G401.6 (cell line): ENCODE measurements around the gene TANGO6.

ENCODE experiments used
- FAIRE-seq: peaks from 2 replicates; lab custom pipeline; 2012; peaks lifted over from hg19 to GRCh38; lab: Jason Lieb, UNC

Gene TANGO6

DNA sequence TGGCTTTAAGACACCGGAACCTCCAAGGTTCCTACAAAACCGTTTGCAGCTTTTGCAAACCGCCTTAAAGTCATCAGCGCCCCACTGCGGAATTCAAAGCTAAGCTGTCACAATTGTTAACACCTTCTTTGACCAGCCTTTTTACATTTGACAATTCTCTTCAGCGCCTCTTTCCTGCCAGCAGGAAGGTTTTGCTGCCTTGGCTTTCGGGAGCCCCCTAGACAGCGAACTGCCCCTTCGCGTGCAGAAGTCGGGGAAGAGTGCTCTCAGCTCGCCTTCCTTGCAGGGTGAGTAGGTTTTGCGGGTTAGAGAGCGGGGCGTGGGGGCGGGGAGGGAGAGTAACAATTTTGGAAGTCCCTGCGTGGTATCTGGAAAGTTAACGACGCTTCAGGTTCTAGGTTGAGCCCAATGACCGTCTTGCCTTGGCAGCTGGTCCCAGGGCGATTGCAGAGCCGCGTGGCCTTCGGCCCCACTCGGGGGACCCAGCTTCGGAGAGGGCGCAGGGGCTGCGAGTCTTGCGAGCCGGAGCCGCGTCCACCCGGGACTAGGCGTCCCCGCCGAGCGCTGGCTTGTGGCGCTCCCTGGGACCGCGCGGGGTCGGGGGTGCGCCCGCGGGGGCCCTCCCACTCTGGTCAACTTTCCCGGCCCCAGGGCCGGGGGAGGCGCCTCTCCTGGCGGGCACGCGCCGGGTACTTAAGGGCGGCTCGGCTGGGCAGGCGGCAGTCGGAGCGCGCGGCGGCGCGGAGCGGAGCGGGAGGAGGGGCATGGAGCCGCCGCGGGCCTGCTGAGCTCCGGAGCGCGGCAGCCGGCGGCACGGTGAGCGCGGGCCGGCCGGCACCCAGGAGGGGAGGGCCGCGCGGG lies 262.4 kb downstream of the TANGO6 start, which contains the start of gene HAS3:
Gene HAS3 (plus strand): TSS at position 153 of the 861 bp plus-strand sequence. CDS start 3,743 bp downstream, outside the sequence.
- peak; percentile 93 for FAIRE-seq

DNA sequence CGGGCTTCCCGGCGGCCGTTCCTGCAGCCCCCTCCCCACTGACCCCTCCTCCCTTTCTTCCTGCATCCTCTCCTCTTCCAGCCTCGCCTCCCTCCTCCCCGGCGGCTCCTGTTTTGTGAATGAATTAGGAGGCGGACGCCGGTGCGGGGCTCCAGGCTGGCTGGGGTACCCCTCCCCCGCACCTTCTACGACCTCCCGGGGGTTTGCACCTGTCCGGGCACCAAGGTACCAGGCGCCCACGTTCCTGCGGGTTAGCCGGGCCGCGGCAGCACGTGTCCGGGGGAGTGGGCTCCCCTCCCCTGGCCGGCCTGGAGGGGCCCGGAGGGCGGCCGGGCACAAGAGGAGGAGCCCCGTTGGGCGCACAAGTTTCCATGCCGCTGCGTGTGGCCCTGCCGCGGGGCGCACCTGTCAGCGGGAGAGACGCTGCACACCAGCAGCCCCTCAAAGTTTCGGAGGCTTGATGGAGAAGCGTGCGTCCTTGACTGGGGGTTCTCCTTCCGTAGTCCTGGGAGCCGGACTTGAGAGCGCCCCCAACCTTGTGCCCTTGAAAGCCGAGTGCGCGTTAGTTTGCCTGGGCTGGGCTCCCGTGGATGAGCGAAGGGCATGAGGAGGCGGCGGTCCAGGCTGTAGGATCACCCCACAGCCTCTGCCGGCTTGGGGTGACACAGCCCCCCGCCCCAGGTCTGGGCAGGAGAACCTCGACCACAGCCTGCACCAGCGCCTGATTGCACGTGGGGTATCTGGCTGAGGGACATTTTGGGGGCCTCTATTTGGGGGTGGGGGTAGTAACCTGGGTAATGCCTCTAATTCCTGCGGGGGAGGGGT lies 263.4 kb downstream of the TANGO6 start:
- no peak for FAIRE-seq

DNA sequence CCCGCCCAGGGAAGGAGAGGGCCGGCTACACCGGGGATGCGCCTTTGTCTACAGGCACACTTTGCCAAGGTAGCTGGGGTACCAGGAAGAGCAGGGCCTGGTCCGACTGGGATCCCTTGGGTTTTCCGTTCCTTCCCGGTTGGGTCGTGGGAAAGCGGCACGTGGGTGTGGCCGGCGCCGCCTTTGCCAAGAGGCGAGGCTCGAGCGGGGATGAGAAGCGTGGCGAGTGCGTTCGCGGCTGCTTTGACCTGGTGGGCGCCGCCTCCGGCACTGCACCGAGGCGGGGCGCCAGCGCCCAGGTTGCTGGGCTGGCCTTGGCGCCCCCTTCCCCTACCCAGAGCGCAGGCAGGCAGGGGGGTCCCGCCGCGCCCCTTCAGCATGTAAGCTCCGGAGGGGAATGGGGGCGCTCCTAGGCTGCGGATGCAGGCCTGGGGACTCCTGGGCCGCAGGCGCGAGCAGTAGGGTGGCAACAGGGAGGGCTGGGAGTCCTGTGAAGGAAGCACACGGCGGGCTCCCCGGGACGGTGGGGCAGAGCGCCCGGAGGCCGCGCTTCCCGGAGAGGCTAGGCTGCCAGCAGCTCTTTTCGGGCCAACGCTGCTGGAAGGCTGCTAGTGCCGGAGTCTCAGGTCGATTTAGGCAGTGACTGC lies 264.1 kb downstream of the TANGO6 start:
- FAIRE-seq: no peak

DNA sequence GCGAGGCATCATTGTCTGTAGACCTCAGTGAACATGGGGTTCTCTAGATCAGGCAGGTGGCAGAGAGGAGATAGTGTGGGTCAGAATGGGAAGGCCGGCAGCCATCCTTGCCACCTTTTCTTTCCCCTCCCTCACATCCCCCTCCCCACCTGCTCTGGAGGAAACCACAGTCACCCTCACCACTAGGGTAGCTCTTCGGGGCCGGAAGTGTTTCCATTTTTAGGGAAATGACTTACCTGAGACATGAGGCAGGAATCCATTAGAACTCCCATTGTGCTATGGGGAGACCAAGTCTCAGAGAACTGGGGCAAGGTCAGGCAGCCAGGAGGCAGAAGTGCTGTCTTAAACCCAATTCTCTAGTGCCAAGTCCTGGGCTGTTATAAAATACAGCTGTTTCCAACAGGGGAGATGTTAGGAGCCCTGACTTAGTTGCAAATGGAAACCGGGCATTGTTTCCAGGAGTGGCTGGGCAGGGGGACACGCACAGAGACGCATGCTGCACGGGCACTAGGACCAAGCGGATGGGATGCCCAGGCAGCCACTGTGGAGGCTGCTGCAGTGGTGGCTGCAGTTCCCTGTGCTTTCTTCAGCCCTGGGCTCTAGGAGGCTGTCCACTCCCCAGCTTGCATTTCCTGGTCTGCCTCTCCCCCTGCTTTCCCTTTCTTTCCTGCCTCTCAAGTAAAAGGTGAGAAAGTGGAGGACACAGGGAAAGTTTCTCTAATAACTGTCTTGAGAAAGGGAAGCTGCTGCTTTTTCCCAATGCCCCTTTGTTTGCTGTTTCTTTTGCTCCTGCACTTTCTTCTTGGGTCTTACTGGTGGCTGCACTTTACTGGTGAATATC lies 265.0 kb downstream of the TANGO6 start:
- FAIRE-seq: no peak

DNA sequence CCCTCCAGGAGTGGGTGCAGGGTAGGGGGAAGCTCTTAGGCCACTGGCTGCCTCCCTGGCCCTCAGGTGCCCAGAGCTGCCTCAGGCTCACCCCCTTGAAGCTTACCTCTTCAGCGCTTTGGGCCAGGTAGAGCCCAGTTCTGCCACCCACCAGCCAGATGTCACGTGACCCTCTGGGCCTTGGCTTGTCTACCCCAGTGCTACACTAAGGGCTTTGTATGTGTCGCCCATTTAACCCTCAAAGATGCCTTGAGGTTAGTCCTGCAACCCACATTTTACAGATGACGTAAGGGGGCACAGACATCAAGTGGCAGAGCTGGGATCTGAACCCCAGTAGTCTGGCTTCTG lies 265.5 kb downstream of the TANGO6 start:
- FAIRE-seq: no peak

DNA sequence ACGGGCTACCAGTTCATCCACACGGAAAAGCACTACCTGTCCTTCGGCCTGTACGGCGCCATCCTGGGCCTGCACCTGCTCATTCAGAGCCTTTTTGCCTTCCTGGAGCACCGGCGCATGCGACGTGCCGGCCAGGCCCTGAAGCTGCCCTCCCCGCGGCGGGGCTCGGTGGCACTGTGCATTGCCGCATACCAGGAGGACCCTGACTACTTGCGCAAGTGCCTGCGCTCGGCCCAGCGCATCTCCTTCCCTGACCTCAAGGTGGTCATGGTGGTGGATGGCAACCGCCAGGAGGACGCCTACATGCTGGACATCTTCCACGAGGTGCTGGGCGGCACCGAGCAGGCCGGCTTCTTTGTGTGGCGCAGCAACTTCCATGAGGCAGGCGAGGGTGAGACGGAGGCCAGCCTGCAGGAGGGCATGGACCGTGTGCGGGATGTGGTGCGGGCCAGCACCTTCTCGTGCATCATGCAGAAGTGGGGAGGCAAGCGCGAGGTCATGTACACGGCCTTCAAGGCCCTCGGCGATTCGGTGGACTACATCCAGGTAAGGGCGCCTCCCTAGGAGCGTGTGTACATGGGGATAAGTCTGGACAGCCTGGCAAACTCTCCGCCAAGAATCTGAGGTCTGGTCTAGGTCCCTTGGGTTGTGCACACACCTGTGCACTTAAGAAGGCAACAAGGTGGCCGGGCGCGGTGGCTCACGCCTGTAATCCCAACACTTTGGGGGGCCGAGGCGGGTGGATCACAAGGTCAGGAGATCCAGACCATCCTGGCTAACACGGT lies 266.3 kb downstream of the TANGO6 start:
- FAIRE-seq: no peak

DNA sequence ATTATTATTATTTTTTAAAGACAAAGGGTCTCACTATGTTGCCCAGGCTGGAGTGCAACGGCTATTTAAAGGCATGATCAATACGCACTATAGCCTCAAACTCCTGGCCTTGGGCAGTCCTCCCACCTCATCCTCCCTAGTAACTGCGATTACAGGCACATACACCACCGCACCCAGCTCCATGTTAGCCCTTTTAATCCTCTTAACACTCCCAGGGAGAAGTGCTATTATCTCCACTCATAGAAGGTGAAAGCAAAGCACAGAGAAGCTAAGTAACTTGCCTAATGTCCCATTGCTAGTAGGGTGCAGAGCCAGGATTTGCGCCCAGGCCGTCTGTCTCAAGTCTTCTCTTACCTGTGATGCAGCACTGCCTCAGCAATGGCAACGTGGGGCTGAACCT lies 267.1 kb downstream of the TANGO6 start:
- no peak for FAIRE-seq

DNA sequence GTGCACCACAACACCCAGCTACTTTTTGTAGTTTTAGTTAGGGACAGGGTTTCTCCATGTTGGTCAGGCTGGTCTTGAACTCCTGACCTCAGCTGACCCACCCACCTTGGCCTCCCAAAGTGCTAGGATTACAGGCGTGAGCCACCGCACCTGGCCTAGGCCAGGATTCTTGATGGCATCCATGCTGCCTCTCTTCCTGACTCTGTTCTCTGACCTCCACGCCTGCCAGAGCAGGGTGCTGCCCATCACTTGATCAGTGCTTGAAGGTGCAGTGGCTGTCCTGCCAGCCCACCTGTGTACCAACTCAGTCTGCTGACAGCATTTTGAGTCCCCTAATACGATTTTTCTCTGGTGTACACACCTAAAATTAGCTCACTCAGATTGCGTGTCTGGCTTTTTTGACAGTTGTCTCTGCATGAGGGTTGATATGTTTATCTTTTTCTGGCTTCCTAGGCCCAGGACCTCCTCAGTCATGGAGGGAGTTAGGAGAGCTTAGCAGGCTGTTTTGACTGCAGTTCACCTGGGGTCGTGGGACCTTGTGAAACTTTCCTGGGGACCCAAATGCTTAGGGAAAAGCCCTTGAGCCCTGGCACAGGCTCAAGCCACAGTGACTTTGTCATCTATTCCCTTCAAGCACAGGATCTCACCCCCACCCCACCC lies 268.0 kb downstream of the TANGO6 start:
- FAIRE-seq: no peak

DNA sequence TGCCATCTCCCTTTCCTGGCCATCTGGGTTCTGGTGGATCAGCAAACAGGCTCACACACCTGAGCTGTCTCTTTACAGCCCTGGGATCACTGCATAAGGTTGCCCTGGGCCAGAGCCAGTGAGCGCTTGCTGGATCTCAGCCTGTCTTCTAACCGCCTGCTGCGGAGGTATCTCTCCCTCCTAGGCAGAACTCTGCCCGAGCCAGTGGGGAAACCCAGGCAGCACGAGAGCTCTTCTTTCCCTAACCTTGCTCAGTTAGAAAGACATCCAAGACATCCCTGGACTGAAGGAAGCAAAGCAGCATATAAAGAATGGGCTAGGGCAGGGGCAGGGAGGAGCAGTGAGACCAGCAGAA lies 268.5 kb downstream of the TANGO6 start:
- no peak for FAIRE-seq

DNA sequence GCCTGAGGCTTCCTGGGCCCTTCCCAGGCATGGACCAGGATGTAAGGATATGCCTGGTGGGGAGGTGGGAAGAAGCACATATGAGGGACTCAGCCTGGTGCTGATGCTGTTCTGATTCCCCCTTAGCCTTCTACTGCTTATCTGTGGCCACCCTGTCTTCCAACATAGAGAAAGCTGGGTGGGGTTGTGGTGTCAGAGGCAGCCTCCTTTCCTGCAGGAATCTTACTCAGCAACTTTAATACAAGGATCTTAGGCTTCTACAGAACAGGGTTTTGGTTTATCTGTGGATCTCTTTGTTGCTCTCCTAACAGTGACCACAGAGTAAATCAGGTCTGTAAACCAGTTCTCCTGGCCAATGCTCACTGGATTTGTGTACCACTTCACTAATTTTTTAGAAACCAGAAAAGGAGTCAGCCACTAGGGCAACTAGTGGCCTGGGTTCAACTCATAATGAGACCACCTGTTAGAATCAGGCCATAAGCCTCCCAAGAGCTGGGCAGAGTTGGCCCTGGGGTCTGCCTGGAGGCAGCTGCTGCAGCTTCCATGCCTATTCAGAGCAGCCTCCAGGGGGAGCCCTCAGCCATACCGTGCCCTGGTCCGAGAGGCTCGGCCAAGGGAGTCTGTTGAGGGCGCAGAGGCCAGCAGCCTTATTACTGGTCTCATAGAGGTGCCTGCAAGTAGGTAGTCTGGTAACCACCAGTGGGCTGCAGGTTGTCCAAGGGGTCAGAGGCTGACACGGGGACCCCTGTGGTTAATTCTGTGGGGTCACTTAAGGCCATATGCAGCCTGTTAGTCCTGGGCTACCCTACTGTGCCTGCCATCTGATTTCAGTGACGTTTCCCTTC lies 269.2 kb downstream of the TANGO6 start:
- no peak for FAIRE-seq

DNA sequence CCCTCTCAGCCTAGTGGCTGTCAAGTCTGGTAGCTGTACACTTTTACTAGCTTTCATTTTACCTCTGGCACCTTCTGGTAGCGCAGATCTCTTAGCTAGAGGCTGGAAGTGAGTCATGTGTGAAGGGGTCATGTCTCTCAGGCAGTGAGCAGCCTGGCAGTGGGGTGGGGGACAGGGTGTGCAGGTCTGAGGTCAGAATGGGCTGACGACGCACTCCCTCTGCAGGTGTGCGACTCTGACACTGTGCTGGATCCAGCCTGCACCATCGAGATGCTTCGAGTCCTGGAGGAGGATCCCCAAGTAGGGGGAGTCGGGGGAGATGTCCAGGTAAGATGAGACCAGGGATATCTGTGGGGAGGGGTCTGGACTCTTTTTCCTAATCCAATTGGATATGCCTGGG lies 269.9 kb downstream of the TANGO6 start:
- no peak for FAIRE-seq

DNA sequence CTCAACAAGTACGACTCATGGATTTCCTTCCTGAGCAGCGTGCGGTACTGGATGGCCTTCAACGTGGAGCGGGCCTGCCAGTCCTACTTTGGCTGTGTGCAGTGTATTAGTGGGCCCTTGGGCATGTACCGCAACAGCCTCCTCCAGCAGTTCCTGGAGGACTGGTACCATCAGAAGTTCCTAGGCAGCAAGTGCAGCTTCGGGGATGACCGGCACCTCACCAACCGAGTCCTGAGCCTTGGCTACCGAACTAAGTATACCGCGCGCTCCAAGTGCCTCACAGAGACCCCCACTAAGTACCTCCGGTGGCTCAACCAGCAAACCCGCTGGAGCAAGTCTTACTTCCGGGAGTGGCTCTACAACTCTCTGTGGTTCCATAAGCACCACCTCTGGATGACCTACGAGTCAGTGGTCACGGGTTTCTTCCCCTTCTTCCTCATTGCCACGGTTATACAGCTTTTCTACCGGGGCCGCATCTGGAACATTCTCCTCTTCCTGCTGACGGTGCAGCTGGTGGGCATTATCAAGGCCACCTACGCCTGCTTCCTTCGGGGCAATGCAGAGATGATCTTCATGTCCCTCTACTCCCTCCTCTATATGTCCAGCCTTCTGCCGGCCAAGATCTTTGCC lies 271.1 kb downstream of the TANGO6 start:
- no peak for FAIRE-seq

DNA sequence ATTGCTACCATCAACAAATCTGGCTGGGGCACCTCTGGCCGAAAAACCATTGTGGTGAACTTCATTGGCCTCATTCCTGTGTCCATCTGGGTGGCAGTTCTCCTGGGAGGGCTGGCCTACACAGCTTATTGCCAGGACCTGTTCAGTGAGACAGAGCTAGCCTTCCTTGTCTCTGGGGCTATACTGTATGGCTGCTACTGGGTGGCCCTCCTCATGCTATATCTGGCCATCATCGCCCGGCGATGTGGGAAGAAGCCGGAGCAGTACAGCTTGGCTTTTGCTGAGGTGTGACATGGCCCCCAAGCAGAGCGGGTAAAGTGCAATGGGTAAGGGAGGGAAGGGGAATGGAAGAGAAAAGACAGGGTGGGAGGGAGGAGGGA lies 271.6 kb downstream of the TANGO6 start:
- FAIRE-seq: no peak

DNA sequence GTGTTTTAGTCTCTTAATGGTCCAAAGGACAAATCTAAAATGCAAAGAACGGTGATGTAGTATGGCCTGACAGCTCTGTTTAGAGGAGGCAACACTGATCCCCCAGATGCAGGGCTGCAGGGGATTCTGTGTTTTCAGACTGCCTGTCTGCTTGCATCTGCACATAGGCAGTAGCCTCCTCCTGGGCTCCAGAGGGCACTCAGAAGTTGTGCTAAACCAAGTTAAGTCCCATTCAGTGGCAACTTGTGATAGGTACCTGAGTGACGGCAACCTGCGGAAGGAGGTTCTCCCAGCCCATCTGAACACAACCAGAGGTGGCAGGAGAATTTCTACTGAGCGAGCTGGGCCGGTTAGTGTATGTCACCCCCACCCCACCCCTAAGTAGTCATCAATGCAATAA lies 272.0 kb downstream of the TANGO6 start:
- FAIRE-seq: no peak

DNA sequence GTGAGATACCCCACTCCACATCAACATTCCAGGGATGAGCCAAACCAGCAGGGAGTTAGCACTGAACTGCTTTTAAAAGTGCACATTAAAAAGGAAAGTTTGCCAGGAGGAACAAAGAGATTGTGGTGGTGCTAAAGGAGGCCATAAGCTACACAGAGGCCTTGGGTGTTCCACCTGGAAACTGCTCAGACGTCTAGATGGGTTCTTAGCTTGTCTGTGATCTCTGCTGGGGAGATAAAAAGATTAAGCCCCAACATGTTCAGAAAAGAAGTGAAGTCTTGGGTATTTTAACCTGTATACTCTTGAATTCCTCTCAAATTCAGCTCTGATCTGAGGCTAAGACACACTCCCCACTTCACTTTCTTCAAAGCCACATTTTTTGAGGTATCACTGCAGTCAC lies 272.5 kb downstream of the TANGO6 start:
- FAIRE-seq: no peak

DNA sequence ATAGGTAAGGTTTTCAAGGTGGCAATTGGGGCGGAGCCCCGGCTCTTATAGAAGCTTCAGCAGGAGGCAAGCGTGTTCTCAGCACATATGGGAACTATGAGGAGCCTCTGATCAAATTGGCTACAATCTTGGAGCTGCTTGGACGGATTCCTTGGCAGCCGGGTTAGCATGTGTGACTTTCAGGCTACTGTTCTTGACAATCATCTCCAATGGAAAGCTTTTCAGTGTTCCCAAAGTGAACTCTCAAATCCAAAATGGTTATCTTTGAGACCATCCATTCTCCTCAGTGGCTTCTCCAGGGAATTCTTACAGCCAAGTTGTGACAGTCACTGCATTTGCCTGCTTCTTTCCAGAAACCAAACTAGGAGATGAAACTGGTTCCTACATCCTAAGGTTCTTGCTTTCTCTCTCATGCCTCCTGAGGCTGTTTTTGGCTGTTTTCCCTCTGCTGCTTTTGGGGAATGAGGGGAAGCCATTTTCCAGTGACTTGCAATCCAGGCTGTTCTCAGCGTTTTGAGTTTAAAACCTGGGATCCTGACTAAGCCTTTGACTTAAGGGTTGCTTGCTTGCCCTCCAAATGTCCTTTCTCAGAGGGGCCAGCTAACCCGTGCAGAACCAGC lies 273.0 kb downstream of the TANGO6 start:
- FAIRE-seq: no peak

DNA sequence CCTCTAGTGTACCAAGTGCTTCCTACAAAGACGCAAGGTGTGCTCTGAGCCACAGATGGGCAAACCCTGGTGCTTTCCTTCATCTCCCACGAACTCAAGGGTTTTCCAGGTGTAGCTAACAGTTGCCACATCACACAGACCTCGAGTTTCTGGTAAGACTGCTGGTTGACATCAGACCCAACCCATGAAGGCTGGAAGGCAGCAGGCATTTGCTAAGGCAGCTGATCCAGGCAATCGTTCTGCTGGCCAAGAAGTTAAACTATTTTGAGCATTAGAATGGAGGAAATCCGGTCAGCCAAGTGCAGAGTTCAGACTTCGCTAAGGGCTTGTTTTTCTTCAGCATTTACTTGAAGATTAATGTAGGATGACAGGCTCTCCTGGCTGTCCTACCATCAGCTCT lies 273.6 kb downstream of the TANGO6 start:
- FAIRE-seq: no peak

DNA sequence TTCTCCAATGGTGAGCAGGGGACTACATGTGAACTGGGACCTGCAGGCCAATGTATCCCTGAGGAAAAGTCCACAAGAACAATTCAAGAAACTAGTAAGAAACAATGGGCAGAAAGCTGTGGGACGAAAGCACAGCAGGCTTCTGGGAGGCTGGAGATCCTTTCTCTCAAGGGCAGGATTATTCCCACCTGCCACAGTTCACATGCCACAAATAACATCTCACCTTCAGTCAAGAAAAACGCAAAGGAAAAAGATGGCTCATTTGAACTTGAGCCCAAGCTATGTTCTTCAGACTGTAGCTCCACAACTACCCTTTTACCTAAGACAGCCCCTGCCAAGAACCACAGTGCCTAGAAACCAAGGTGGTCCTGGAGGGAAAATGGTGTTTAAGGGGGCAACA lies 275.1 kb downstream of the TANGO6 start:
- FAIRE-seq: no peak

DNA sequence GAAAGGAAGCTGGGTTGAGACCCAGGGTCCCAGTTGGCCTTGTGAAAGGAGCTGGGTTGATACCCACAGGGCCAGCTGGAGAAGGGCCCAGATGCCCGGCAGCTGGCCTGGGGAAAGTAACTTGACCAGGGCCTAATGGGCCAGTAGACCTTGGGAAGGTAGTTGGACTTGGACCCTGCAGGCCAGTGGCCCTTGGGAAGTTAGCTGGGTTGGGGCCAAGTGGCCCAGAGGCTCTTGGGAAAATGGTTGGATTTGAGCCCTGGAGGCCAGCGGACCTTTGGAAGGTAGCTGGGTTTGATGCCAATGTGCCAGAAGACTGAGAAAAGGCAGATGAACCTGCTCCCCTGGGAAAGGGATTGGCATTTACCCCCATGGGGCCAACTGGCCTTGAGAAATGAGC lies 275.7 kb downstream of the TANGO6 start:
- FAIRE-seq: no peak
